HCT116 (cell line): ENCODE results near the gene MYEOV.

Experiments
- CBX3 ChIP-seq: IDR thresholded peaks from 2 replicates; pipeline ENCODE4 v1.6.1; 2012; ENCODE audit warnings: low read depth
- CEBPB ChIP-seq: IDR thresholded peaks from 2 replicates; pipeline ENCODE4 v1.6.1; 2012; ENCODE audit warnings: low read depth
- CTCF ChIP-seq, 3 experiments: fragments of 200-600 bp in 1 of 3; sonication (generic) in 1 of 3; IDR thresholded peaks in 2 of 3; conservative IDR thresholded peaks in 1 of 3; 2 replicates each; pipeline ENCODE4 v1.5.1; 2012 to 2017; ENCODE audit warnings: low read depth in 2 of 3, low read length in 2 of 3, antibody characterized with exemption in 1 of 3, borderline replicate concordance in 1 of 3, control low read depth in 1 of 3, mild to moderate bottlenecking in 1 of 3, mixed read lengths in 1 of 3, mixed run types in 1 of 3, moderate library complexity in 1 of 3; ENCODE audit not compliant: insufficient read depth in 1 of 3
- ELF1 ChIP-seq: IDR thresholded peaks from 2 replicates; pipeline ENCODE4 v1.6.1; 2012; ENCODE audit warnings: low read depth, borderline replicate concordance
- EZH2phosphoT487 ChIP-seq: fragments of 200-600 bp; IDR thresholded peaks from 2 replicates; pipeline ENCODE4 v1.6.1; 2018; ENCODE audit warnings: antibody characterized with exemption, borderline replicate concordance
- FOSL1 ChIP-seq: IDR thresholded peaks from 2 replicates; pipeline ENCODE4 v1.6.1; 2012; ENCODE audit warnings: low read depth
- JUND ChIP-seq: IDR thresholded peaks from 2 replicates; pipeline ENCODE4 v1.6.1; 2012
- MAX ChIP-seq: IDR thresholded peaks from 2 replicates; pipeline ENCODE4 v1.6.1; 2012
- POLR2A ChIP-seq: IDR thresholded peaks from 2 replicates; pipeline ENCODE4 v1.7.0; 2011; ENCODE audit warnings: borderline replicate concordance; ENCODE audit not compliant: insufficient read depth, insufficient read length; ENCODE audit errors: extremely low read depth
- POLR2AphosphoS5 ChIP-seq: IDR thresholded peaks from 2 replicates; pipeline ENCODE4 v1.6.1; 2011; ENCODE audit warnings: mild to moderate bottlenecking, low read depth, low read length, moderate library complexity
- REST ChIP-seq: IDR thresholded peaks from 2 replicates; pipeline ENCODE4 v1.6.1; 2012; ENCODE audit warnings: low read depth
- SIN3A ChIP-seq: IDR thresholded peaks from 2 replicates; pipeline ENCODE4 v1.6.1; 2012; ENCODE audit warnings: low read depth
- YY1 ChIP-seq: IDR thresholded peaks from 2 replicates; pipeline ENCODE4 v1.6.1; 2011; ENCODE audit warnings: low read length, low read depth, moderate library complexity, mild to moderate bottlenecking; ENCODE audit not compliant: insufficient replicate concordance; ENCODE audit errors: extremely low read depth
- TF ChIP-seq, protein P1 (sequence below): IDR thresholded peaks from 2 replicates; pipeline ENCODE4 v1.6.1; 2011; ENCODE audit warnings: mild to moderate bottlenecking, low read length, moderate library complexity; ENCODE audit not compliant: insufficient replicate concordance; ENCODE audit errors: extremely low read depth

DNA sequence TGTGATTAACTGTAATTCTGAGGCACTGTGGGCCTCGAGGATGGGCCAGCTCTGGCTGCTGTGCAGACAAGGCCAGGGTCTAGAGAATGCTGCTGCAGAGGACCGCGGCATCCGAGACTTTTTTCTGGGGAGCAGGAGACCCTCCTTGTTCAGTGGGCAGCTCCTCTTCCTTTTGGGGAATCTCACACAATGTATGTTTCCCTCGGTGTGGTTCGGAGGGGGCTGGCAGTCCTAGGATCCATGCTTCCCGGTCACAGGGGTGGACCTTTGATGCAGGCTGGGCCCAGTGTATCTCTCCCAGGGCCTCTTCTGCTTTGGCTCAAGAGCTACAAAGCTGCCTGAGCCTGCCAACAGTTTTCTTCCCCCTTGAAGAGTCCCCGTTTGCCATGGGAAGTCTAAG lies 31.5 kb downstream of the MYEOV start:
- TF ChIP-seq CTCF (IDR thresholded peaks at IDR 0.05 in 2 of 3, conservative IDR thresholded peaks at IDR 0.05 in 1 of 3; ENCODE audit: borderline replicate concordance in 1 of 3, insufficient read depth in 1 of 3, low read depth in 2 of 3, low read length in 2 of 3): no peak
- no peak for TF ChIP-seq FOSL1
- no peak for TF ChIP-seq POLR2A
- TF ChIP-seq JUND: no peak
- no peak for TF ChIP-seq MAX
- TF ChIP-seq POLR2AphosphoS5: no peak
- TF ChIP-seq YY1: no peak
- TF ChIP-seq ELF1: no peak
- no peak for TF ChIP-seq SIN3A
- no peak for TF ChIP-seq EZH2phosphoT487
- TF ChIP-seq, protein P1, sequence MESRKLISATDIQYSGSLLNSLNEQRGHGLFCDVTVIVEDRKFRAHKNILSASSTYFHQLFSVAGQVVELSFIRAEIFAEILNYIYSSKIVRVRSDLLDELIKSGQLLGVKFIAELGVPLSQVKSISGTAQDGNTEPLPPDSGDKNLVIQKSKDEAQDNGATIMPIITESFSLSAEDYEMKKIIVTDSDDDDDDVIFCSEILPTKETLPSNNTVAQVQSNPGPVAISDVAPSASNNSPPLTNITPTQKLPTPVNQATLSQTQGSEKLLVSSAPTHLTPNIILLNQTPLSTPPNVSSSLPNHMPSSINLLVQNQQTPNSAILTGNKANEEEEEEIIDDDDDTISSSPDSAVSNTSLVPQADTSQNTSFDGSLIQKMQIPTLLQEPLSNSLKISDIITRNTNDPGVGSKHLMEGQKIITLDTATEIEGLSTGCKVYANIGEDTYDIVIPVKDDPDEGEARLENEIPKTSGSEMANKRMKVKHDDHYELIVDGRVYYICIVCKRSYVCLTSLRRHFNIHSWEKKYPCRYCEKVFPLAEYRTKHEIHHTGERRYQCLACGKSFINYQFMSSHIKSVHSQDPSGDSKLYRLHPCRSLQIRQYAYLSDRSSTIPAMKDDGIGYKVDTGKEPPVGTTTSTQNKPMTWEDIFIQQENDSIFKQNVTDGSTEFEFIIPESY: no peak
- TF ChIP-seq CBX3: no peak
- no peak for TF ChIP-seq REST
- no peak for TF ChIP-seq CEBPB
